CD14-positive monocyte (primary cell): ENCODE results near the gene SIK3. TPM values are rescaled to one million over a fixed set of nuclear protein-coding genes. Genes with fewer than 3 reads are reported as not detected.

Experiments used
- DNase-seq, 3 donors: peaks; one replicate each; pipeline ENCODE4 v3.0.0-alpha.2; 2011 to 2022
- H2AFZ ChIP-seq: 2 replicates; pipeline ENCODE4 v1.6.0; 2012; ENCODE audit warnings: mild to moderate bottlenecking, low read depth, low read length, inconsistent platforms; ENCODE audit not compliant: insufficient read depth, poor library complexity, severe bottlenecking
- H3K27ac ChIP-seq, 2 donors: 1 replicate in 1 of 2; 2 replicates in 1 of 2; pipeline ENCODE4 v1.5.1; 2012 to 2013; ENCODE audit warnings: low read length in 2 of 2, control low read depth in 1 of 2, inconsistent platforms in 1 of 2, low read depth in 1 of 2, mild to moderate bottlenecking in 1 of 2
- H3K27me3 ChIP-seq, 2 donors: one replicate each; pipeline versions ENCODE4 v1.6.0 to v1.6.1; 2011 to 2013; ENCODE audit warnings: low read length in 2 of 2; ENCODE audit not compliant: control insufficient read depth in 2 of 2, insufficient read depth in 2 of 2
- H3K36me3 ChIP-seq, 2 donors: replicated peaks in 1 of 2; 1 replicate in 1 of 2; 2 replicates in 1 of 2; pipeline versions ENCODE4 v1.5.1 to v1.6.1; 2012 to 2013; ENCODE audit warnings: low read length in 2 of 2, control low read depth in 1 of 2, inconsistent platforms in 1 of 2, mild to moderate bottlenecking in 1 of 2; ENCODE audit not compliant: insufficient read depth in 2 of 2, control insufficient read depth in 1 of 2
- H3K4me1 ChIP-seq, 2 donors: 1 replicate in 1 of 2; 2 replicates in 1 of 2; pipeline versions ENCODE4 v1.5.1 to v1.6.1; 2012 to 2013; ENCODE audit warnings: low read length in 2 of 2, control low read depth in 1 of 2, inconsistent platforms in 1 of 2, mild to moderate bottlenecking in 1 of 2, moderate library complexity in 1 of 2; ENCODE audit not compliant: insufficient read depth in 2 of 2, control insufficient read depth in 1 of 2
- H3K4me2 ChIP-seq: replicated peaks from 2 replicates; pipeline ENCODE3; 2012; ENCODE audit warnings: low read length, moderate library complexity, mild to moderate bottlenecking; ENCODE audit not compliant: poor library complexity, severe bottlenecking; ENCODE audit errors: extremely low read depth
- H3K4me3 ChIP-seq, 3 experiments: fragments of 200-600 bp in 1 of 3; sonication (generic) in 1 of 3; replicated peaks in 1 of 3; 1 replicate in 2 of 3; 2 replicates in 1 of 3; pipeline ENCODE4 v1.5.1; 2011 to 2013; ENCODE audit warnings: low read length in 3 of 3, mild to moderate bottlenecking in 3 of 3, control low read depth in 2 of 3, low read depth in 2 of 3, inconsistent platforms in 1 of 3, moderate library complexity in 1 of 3
- H3K79me2 ChIP-seq: 2 replicates; pipeline ENCODE4 v1.6.0; 2012; ENCODE audit warnings: mild to moderate bottlenecking, control low read depth, inconsistent platforms, low read length, moderate library complexity; ENCODE audit not compliant: insufficient read depth
- H3K9ac ChIP-seq: 2 replicates; pipeline ENCODE4 v1.6.0; 2017; ENCODE audit warnings: low read length, mild to moderate bottlenecking; ENCODE audit not compliant: insufficient read depth, poor library complexity, severe bottlenecking
- H3K9me3 ChIP-seq, 2 donors: replicated peaks in 1 of 2; 1 replicate in 1 of 2; 2 replicates in 1 of 2; pipeline versions ENCODE4 v1.5.1 to v1.6.1; 2012 to 2013; ENCODE audit warnings: low read length in 2 of 2, control low read depth in 1 of 2; ENCODE audit not compliant: control insufficient read depth in 1 of 2, insufficient read depth in 1 of 2
- H4K20me1 ChIP-seq: 2 replicates; pipeline ENCODE4 v1.6.0; 2012; ENCODE audit warnings: mild to moderate bottlenecking, low read length, control low read depth, moderate library complexity; ENCODE audit not compliant: insufficient read depth
- H3K27ac Mint-ChIP-seq, 7 donors: one replicate each; pipeline ENCODE4 v1.8.0; 2020; ENCODE audit warnings: mild to moderate bottlenecking in 7 of 7, mixed read lengths in 7 of 7, moderate library complexity in 6 of 7, inconsistent platforms in 2 of 7
- H3K27me3 Mint-ChIP-seq, 3 donors: one replicate each; pipeline ENCODE4 v1.8.0; 2021 to 2022; ENCODE audit warnings: low read depth in 3 of 3, mild to moderate bottlenecking in 3 of 3, mixed read lengths in 3 of 3, moderate library complexity in 3 of 3, inconsistent platforms in 1 of 3
- H3K36me3 Mint-ChIP-seq, 2 donors: one replicate each; pipeline ENCODE4 v1.8.0; 2020; ENCODE audit warnings: mixed read lengths in 2 of 2, inconsistent platforms in 1 of 2, mild to moderate bottlenecking in 1 of 2
- H3K4me1 Mint-ChIP-seq: one replicate; pipeline ENCODE4 v1.8.0; 2020; ENCODE audit warnings: mild to moderate bottlenecking, mixed read lengths
- H3K4me3 Mint-ChIP-seq, 2 donors: one replicate each; pipeline ENCODE4 v1.8.0; 2020; ENCODE audit warnings: mild to moderate bottlenecking in 2 of 2, mixed read lengths in 2 of 2, moderate library complexity in 1 of 2
- H3K9me3 Mint-ChIP-seq, 7 donors: one replicate each; pipeline ENCODE4 v1.8.0; 2020 to 2022; ENCODE audit warnings: mixed read lengths in 7 of 7, mild to moderate bottlenecking in 6 of 7, moderate library complexity in 6 of 7, inconsistent platforms in 2 of 7
- CTCF ChIP-seq: fragments of 200-600 bp; IDR thresholded peaks from one replicate; pipeline ENCODE4 v1.8.0; 2022; ENCODE audit warnings: antibody characterized with exemption, mild to moderate bottlenecking
- WGBS: methylation state at CpG from one replicate; pipeline ENCODE4 v1.1.5; 2013; ENCODE audit warnings: missing lambda C conversion rate; ENCODE audit not compliant: insufficient coverage; 5-methylcytosine and 5-hydroxymethylcytosine counted together
- intact Hi-C, 2 donors: fragments of 100-400 bp; cut with micrococcal nuclease; formaldehyde crosslinking; loops; one replicate each; pipeline versions ENCODE4 v1.15.0 to v1.15.1; 2023
- polyA plus RNA-seq, 3 donors: library from polyadenylated mRNA; depleted of rRNA in 1 of 3; unstranded in 2 of 3; stranded (reverse) in 1 of 3; fragments of 300-500 nt in 2 of 3; fragments of >200 nt in 1 of 3; fragmentation: Illumina TruSeq in 2 of 3; gene quantifications; 1 replicate in 2 of 3; 2 replicates in 1 of 3; pipeline ENCODE4 v1.2.3, GENCODE V29; 2012 to 2021

SIK3 gene
- polyA plus RNA-seq, 3 donors, result 18.3 to 142 (median 20.0) TPM

GRCh38 chr11:117072517-117073461 lies 25.4 kb downstream of the SIK3 start:
- peak overlapping the region in 1 of 3 experiments; percentile 13 for H3K4me3 ChIP-seq
- peak overlapping the region; percentile 46 to 92 (median 75) for H3K27ac Mint-ChIP-seq
- H3K9me3 ChIP-seq, result no peaks in the 10 kb centered on the region
- no peaks in the 10 kb centered on the region for H3K9me3 Mint-ChIP-seq
- H3K27me3 Mint-ChIP-seq, result no peaks in the 10 kb centered on the region
- no peak for TF ChIP-seq CTCF
- peak overlapping the region; percentile 47 for H3K4me2 ChIP-seq
- intact Hi-C loops, result loop anchor here in 1 of 2 donors (5.0 kb wide), 1 partner anchor 45 kb away; no protein-coding TSS in a partner anchor
- H3K4me3 Mint-ChIP-seq, result no peak overlapping the region
- H3K4me1 Mint-ChIP-seq, result peaks cover 67% of the 10 kb centered on the region
- H2AFZ ChIP-seq, result no peak overlapping the region
- H3K9ac ChIP-seq, result no peak overlapping the region
- no peaks in the 10 kb centered on the region for H3K27me3 ChIP-seq
- peaks cover 100% of the 10 kb centered on the region for H3K79me2 ChIP-seq
- peaks cover 67 to 84% of the 10 kb centered on the region in 2 donors for H3K4me1 ChIP-seq
- no CpG with 5 or more reads among the region's 5 CpGs for WGBS
- H3K27ac ChIP-seq, result peak overlapping the region in 1 of 2 donors; percentile 66
- H3K36me3 Mint-ChIP-seq, result no peaks in the 10 kb centered on the region
- peaks cover 100% of the 10 kb centered on the region for H4K20me1 ChIP-seq
- no peaks in the 10 kb centered on the region for H3K36me3 ChIP-seq
- peak; percentile 78 to 92 (median 88) for DNase-seq

- no peak for TF ChIP-seq CTCF
- peaks cover 0 to 7% of the 10 kb centered on the region in 2 donors for H3K36me3 Mint-ChIP-seq
- H3K4me1 Mint-ChIP-seq, result peaks cover 64% of the 10 kb centered on the region
- H3K4me3 Mint-ChIP-seq, result no peak overlapping the region
- H3K9me3 Mint-ChIP-seq, result no peaks in the 10 kb centered on the region
- H3K27ac ChIP-seq, result no peak overlapping the region
- no peaks in the 10 kb centered on the region for H3K27me3 Mint-ChIP-seq
- no peaks in the 10 kb centered on the region for H3K9me3 ChIP-seq
- H3K79me2 ChIP-seq, result peaks cover 100% of the 10 kb centered on the region
- no peak overlapping the region for H3K4me3 ChIP-seq
- no peaks in the 10 kb centered on the region for H3K36me3 ChIP-seq
- no peak for DNase-seq
- no peaks in the 10 kb centered on the region for H3K27me3 ChIP-seq
- H3K4me1 ChIP-seq, result peaks cover 62 to 72% of the 10 kb centered on the region in 2 donors
- H3K4me2 ChIP-seq, result no peak overlapping the region
- no peak overlapping the region for H2AFZ ChIP-seq
- peaks cover 100% of the 10 kb centered on the region for H4K20me1 ChIP-seq
- no CpG with 5 or more reads among the region's 3 CpGs for WGBS
- H3K27ac Mint-ChIP-seq, result peak overlapping the region in 6 of 7 donors; percentile 39 to 79 (median 65)
- H3K9ac ChIP-seq, result no peak overlapping the region
- intact Hi-C loops, result loop anchor here in 1 of 2 donors (5.0 kb wide), 1 partner anchor 44 kb away; no protein-coding TSS in a partner anchor
These were observed 26.9 kb downstream of the SIK3 start for GRCh38 chr11:117071344-117071787.
